Measurements from ENCODE around the gene KIFC3. TPM values are rescaled to one million over a fixed set of nuclear protein-coding genes. Genes with fewer than 3 reads are reported as not detected.
A peak's percentile ranks its signal among the peaks of the same experiment; 100 is the strongest.

Gene KIFC3
- total and polyA plus RNA-seq, 2 of the 13 experiments (the other 11 are each of a cell fraction or from before 2014, with no cell fraction given), result 42.1 to 45.3 TPM

GRCh38 chr16:57757326-57757786 is 44.9 kb downstream of the KIFC3 start (continued):
- TF ChIP-seq, protein P1, sequence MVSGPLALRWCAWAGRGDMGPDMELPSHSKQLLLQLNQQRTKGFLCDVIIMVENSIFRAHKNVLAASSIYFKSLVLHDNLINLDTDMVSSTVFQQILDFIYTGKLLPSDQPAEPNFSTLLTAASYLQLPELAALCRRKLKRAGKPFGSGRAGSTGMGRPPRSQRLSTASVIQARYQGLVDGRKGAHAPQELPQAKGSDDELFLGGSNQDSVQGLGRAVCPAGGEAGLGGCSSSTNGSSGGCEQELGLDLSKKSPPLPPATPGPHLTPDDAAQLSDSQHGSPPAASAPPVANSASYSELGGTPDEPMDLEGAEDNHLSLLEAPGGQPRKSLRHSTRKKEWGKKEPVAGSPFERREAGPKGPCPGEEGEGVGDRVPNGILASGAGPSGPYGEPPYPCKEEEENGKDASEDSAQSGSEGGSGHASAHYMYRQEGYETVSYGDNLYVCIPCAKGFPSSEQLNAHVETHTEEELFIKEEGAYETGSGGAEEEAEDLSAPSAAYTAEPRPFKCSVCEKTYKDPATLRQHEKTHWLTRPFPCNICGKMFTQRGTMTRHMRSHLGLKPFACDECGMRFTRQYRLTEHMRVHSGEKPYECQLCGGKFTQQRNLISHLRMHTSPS (CRISPR knock-in tag; IDR thresholded peaks at IDR 0.05; ENCODE audit: low read depth), result 0 out of 2 replicates have a peak, but pooled peaks have one; percentile 45
- TF ChIP-seq SMC3 (IDR thresholded peaks at IDR 0.05; ENCODE audit: low read length), result peak; percentile 59; the same call in 1 of the 2 replicates
- TF ChIP-seq ZNF747 (CRISPR knock-in tag; IDR thresholded peaks at IDR 0.05; ENCODE audit: borderline replicate concordance), result peak; percentile 77; the same call in 1 of the 2 replicates
- TF ChIP-seq MIXL1 (CRISPR knock-in tag; IDR thresholded peaks at IDR 0.05), result 0 out of 2 replicates have a peak, but pooled peaks have one; percentile 47
- TF ChIP-seq ZNF552 (CRISPR knock-in tag; IDR thresholded peaks at IDR 0.05; ENCODE audit: borderline replicate concordance), result no peak
- TF ChIP-seq ZNF878 (CRISPR knock-in tag; IDR thresholded peaks at IDR 0.05), result no peak
- peak; percentile 45 for TF ChIP-seq AGO2 (optimal IDR thresholded peaks at IDR 0.05; ENCODE audit: low read depth, low read length)
- 0 out of 2 replicates have a peak, but pooled peaks have one; percentile 21 for TF ChIP-seq CEBPG (CRISPR knock-in tag; IDR thresholded peaks at IDR 0.05)
- peak; percentile 47; the same call in 1 of the 2 replicates for TF ChIP-seq ZBTB38 (CRISPR knock-in tag; IDR thresholded peaks at IDR 0.05)
- TF ChIP-seq, protein P2, sequence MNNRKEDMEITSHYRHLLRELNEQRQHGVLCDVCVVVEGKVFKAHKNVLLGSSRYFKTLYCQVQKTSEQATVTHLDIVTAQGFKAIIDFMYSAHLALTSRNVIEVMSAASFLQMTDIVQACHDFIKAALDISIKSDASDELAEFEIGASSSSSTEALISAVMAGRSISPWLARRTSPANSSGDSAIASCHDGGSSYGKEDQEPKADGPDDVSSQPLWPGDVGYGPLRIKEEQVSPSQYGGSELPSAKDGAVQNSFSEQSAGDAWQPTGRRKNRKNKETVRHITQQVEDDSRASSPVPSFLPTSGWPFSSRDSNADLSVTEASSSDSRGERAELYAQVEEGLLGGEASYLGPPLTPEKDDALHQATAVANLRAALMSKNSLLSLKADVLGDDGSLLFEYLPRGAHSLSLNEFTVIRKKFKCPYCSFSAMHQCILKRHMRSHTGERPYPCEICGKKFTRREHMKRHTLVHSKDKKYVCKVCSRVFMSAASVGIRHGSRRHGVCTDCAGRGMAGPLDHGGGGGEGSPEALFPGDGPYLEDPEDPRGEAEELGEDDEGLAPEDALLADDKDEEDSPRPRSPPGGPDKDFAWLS (CRISPR knock-in tag; IDR thresholded peaks at IDR 0.05; ENCODE audit: borderline replicate concordance), result 0 out of 2 replicates have a peak, but pooled peaks have one; percentile 4
- 0 out of 2 replicates have a peak, but pooled peaks have one; percentile 68 for TF ChIP-seq ZNF556 (CRISPR knock-in tag; IDR thresholded peaks at IDR 0.05; ENCODE audit: borderline replicate concordance)
- 0 out of 2 replicates have a peak, but pooled peaks have one; percentile 26 for TF ChIP-seq ZC3H13 (CRISPR knock-in tag; IDR thresholded peaks at IDR 0.05)
- peak; percentile 61 for TF ChIP-seq KDM2A (CRISPR knock-in tag; IDR thresholded peaks at IDR 0.05; ENCODE audit: borderline replicate concordance, low read depth)
- TF ChIP-seq TMF1 (CRISPR knock-in tag; IDR thresholded peaks at IDR 0.05; ENCODE audit: low read depth), result peak; percentile 76; the same call in 1 of the 2 replicates
- peak; percentile 65 for TF ChIP-seq YY1 (IDR thresholded peaks at IDR 0.05; ENCODE audit: insufficient read depth, insufficient replicate concordance, low read depth, low read length)
- TF ChIP-seq KDM3A (CRISPR knock-in tag; IDR thresholded peaks at IDR 0.05; ENCODE audit: low read depth), result peak; percentile 87; the same call in 1 of the 2 replicates
- TF ChIP-seq, protein P3, sequence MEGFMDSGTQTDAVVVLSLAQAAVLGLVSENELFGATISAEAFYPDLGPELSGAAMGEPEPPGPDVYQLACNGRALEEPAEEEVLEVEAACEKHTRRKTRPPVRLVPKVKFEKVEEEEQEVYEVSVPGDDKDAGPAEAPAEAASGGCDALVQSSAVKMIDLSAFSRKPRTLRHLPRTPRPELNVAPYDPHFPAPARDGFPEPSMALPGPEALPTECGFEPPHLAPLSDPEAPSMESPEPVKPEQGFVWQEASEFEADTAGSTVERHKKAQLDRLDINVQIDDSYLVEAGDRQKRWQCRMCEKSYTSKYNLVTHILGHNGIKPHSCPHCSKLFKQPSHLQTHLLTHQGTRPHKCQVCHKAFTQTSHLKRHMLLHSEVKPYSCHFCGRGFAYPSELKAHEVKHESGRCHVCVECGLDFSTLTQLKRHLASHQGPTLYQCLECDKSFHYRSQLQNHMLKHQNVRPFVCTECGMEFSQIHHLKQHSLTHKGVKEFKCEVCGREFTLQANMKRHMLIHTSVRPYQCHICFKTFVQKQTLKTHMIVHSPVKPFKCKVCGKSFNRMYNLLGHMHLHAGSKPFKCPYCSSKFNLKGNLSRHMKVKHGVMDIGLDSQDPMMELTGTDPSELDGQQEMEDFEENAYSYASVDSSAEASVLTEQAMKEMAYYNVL (CRISPR knock-in tag; IDR thresholded peaks at IDR 0.05; ENCODE audit: borderline replicate concordance), result peak; percentile 80; the same call in 1 of the 2 replicates
- peak; percentile 44; the same call in 1 of the 2 replicates for TF ChIP-seq TBX2 (CRISPR knock-in tag; IDR thresholded peaks at IDR 0.05; ENCODE audit: borderline replicate concordance)
- TF ChIP-seq SOX6 (IDR thresholded peaks at IDR 0.05), result no peak
- peak; percentile 68 for TF ChIP-seq SOX6 (CRISPR knock-in tag; IDR thresholded peaks at IDR 0.05)
- TF ChIP-seq ZMYM3 (CRISPR knock-in tag; IDR thresholded peaks at IDR 0.05), result 0 out of 2 replicates have a peak, but pooled peaks have one; percentile 18
- no peak for TF ChIP-seq NR0B2 (CRISPR knock-in tag; IDR thresholded peaks at IDR 0.05)
- TF ChIP-seq MTA1 (CRISPR knock-in tag; IDR thresholded peaks at IDR 0.05; ENCODE audit: borderline replicate concordance), result 0 out of 2 replicates have a peak, but pooled peaks have one; percentile 21

All from HepG2 (cell line).